22Rv1 (cell line): ENCODE results near the gene ZNHIT6.

Source experiments
- H3K27ac ChIP-seq: fragments of 450-650 bp; 2 replicates; pipeline ENCODE4 v1.5.1; 2017
- CTCF ChIP-seq: fragments of 450-650 bp; IDR thresholded peaks from 2 replicates; pipeline ENCODE4 v1.5.1; 2017; ENCODE audit warnings: mild to moderate bottlenecking
- ZFX ChIP-seq: fragments of 450-650 bp; IDR thresholded peaks from 2 replicates; pipeline ENCODE4 v1.6.1; 2017; ENCODE audit warnings: antibody characterized with exemption, borderline replicate concordance

ZNHIT6 gene

GRCh38 chr1:85660541-85660940, 47.7 kb downstream of the ZNHIT6 start:
- no peak for TF ChIP-seq ZFX
- TF ChIP-seq CTCF = no peak
- H3K27ac ChIP-seq = no peak overlapping the region

GRCh38 chr1:85659174-85659573, 49.1 kb downstream of the ZNHIT6 start:
- no peak overlapping the region for H3K27ac ChIP-seq
- TF ChIP-seq ZFX (no peak), CTCF (no peak)

GRCh38 chr1:85656948-85657347, 51.3 kb downstream of the ZNHIT6 start:
- H3K27ac ChIP-seq = no peak overlapping the region
- TF ChIP-seq ZFX = no peak
- TF ChIP-seq CTCF = no peak

GRCh38 chr1:85656256-85656655, 52.0 kb downstream of the ZNHIT6 start:
- no peak overlapping the region for H3K27ac ChIP-seq
- TF ChIP-seq CTCF (no peak), ZFX (no peak)

- H3K27ac ChIP-seq = no peak overlapping the region
- TF ChIP-seq CTCF (no peak), ZFX (no peak)
Measured at GRCh38 chr1:85655315-85655714, 52.9 kb downstream of the ZNHIT6 start.

- no peak overlapping the region for H3K27ac ChIP-seq
- TF ChIP-seq ZFX (no peak), CTCF (no peak)
Measured at GRCh38 chr1:85654066-85654782, 54.0 kb downstream of the ZNHIT6 start.

GRCh38 chr1:85652327-85652726, 55.9 kb downstream of the ZNHIT6 start:
- no peak for TF ChIP-seq ZFX
- no peak for TF ChIP-seq CTCF
- no peak overlapping the region for H3K27ac ChIP-seq
